Esophagus squamous epithelium (tissue), 5 donors: ENCODE results near the gene SNTB2. TPM values are rescaled to one million over a fixed set of nuclear protein-coding genes. Genes with fewer than 3 reads are reported as not detected.

Experiments used
- DNase-seq: peaks from one replicate; lab custom pipeline; 2025; lab: John Stamatoyannopoulos, UW
- H3K27ac ChIP-seq, 4 donors: fragments of 200-600 bp; sonication (generic); one replicate each; pipeline ENCODE4 v1.5.1; 2016 to 2019; ENCODE audit warnings: mild to moderate bottlenecking in 1 of 4
- H3K27me3 ChIP-seq, 4 donors: fragments of 200-600 bp; sonication (generic); 1 replicate in 3 of 4; 2 replicates in 1 of 4; pipeline versions ENCODE4 v1.5.1 to v1.6.0; 2017 to 2021; ENCODE audit warnings: antibody characterized with exemption in 1 of 4
- H3K36me3 ChIP-seq, 3 donors: fragments of 200-600 bp; sonication (generic); one replicate each; pipeline ENCODE4 v1.5.1; 2016 to 2019
- H3K4me1 ChIP-seq, 3 donors: fragments of 200-600 bp; sonication (generic); one replicate each; pipeline ENCODE4 v1.5.1; 2017 to 2019
- H3K4me3 ChIP-seq, 4 donors: fragments of 200-600 bp; sonication (generic); 1 replicate in 3 of 4; 2 replicates in 1 of 4; pipeline ENCODE4 v1.5.1; 2016 to 2019; ENCODE audit warnings: mild to moderate bottlenecking in 2 of 4, moderate library complexity in 1 of 4
- H3K9me3 ChIP-seq, 3 donors: fragments of 200-600 bp; sonication (generic); one replicate each; pipeline ENCODE4 v1.5.1; 2016 to 2019
- POLR2A ChIP-seq, 4 donors: fragments of 450-650 bp; IDR thresholded peaks; one replicate each; pipeline ENCODE4 v1.6.1; 2017; ENCODE audit warnings: antibody characterized with exemption in 4 of 4, mild to moderate bottlenecking in 4 of 4, moderate library complexity in 3 of 4
- WGBS, 2 donors: methylation state at CpG; one replicate each; pipeline ENCODE4 v1.1.5; 2018; 5-methylcytosine and 5-hydroxymethylcytosine counted together
- intact Hi-C: fragments of 100-400 bp; cut with DNase I; formaldehyde crosslinking; loops from one replicate; pipeline ENCODE4 v1.15.0; 2022
- total RNA-seq, 4 donors: library from RNA; depleted of rRNA; stranded (reverse); fragments of >200 nt; gene quantifications; one replicate each; pipeline ENCODE4 v1.1.0, GENCODE V29; 2016
- TF ChIP-seq, protein P1 (sequence below), 6 experiments: fragments of 450-650 bp in 4 of 6; fragments of 200-600 bp in 2 of 6; sonication (generic) in 2 of 6; IDR thresholded peaks; one replicate each; pipeline ENCODE4 v1.5.1; 2016 to 2019; ENCODE audit warnings: antibody characterized with exemption in 6 of 6, mild to moderate bottlenecking in 4 of 6, moderate library complexity in 4 of 6
- donor health status: DM: yes; HTN: yes; CAD: no.

The SNTB2 gene
- total RNA-seq, 4 donors from 2014 or later: 25.5 to 49.6 (median 25.9) TPM

- no peaks in the 10 kb centered on the region for H3K4me1 ChIP-seq
- no peak overlapping the region for H3K27ac ChIP-seq
- DNase-seq: no peak
- no peaks in the 10 kb centered on the region for H3K27me3 ChIP-seq
- H3K9me3 ChIP-seq: no peaks in the 10 kb centered on the region
- H3K36me3 ChIP-seq: peaks cover 6 to 100% (median 38%) of the 10 kb centered on the region in 3 donors
- intact Hi-C loops: no loop called here
- TF ChIP-seq, protein P1, sequence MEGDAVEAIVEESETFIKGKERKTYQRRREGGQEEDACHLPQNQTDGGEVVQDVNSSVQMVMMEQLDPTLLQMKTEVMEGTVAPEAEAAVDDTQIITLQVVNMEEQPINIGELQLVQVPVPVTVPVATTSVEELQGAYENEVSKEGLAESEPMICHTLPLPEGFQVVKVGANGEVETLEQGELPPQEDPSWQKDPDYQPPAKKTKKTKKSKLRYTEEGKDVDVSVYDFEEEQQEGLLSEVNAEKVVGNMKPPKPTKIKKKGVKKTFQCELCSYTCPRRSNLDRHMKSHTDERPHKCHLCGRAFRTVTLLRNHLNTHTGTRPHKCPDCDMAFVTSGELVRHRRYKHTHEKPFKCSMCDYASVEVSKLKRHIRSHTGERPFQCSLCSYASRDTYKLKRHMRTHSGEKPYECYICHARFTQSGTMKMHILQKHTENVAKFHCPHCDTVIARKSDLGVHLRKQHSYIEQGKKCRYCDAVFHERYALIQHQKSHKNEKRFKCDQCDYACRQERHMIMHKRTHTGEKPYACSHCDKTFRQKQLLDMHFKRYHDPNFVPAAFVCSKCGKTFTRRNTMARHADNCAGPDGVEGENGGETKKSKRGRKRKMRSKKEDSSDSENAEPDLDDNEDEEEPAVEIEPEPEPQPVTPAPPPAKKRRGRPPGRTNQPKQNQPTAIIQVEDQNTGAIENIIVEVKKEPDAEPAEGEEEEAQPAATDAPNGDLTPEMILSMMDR (IDR thresholded peaks at IDR 0.05): no peak
- TF ChIP-seq POLR2A (IDR thresholded peaks at IDR 0.05): no peak
- no peak overlapping the region for H3K4me3 ChIP-seq
- WGBS, 2 donors: 100% methylated on average over 1 of the region's 1 CpG
These were observed 26.8 kb upstream of the SNTB2 start for GRCh38 chr16:69160192-69160591.

DNA sequence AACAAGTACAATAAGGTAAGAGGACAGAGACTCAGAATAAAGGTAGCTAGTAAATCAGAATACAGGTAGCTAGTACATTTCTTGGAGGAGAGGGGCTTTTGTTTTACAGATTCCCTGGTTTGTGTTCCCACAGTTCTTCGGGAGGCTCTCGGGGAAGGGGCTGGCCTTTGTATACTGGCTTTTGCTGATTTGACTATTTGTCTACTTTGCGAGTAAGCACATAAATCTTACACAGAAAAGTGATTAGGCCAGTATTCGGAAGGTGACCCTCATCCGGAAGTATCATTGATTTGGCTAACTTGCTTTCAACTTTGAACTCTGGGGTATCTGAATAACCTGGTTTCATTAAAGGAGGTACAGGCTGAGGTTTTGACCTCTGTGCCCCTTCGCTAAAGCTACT lies 21.4 kb upstream of the SNTB2 start:
- 91% methylated on average over 6 of the region's 6 CpGs for WGBS, 2 donors
- Histone ChIP-seq H3K27me3 (no peaks in the 10 kb centered on the region), H3K4me3 (no peak overlapping the region), H3K27ac (no peak overlapping the region), H3K9me3 (no peaks in the 10 kb centered on the region), H3K36me3 (peaks cover 0 to 92% (median 22%) of the 10 kb centered on the region in 3 donors), H3K4me1 (peaks cover 0 to 10% (median 0%) of the 10 kb centered on the region in 3 donors)
- no peak for DNase-seq
- intact Hi-C loops: no loop called here
- TF ChIP-seq, protein P1 (IDR thresholded peaks at IDR 0.05): no peak
- no peak for TF ChIP-seq POLR2A (IDR thresholded peaks at IDR 0.05)

DNA sequence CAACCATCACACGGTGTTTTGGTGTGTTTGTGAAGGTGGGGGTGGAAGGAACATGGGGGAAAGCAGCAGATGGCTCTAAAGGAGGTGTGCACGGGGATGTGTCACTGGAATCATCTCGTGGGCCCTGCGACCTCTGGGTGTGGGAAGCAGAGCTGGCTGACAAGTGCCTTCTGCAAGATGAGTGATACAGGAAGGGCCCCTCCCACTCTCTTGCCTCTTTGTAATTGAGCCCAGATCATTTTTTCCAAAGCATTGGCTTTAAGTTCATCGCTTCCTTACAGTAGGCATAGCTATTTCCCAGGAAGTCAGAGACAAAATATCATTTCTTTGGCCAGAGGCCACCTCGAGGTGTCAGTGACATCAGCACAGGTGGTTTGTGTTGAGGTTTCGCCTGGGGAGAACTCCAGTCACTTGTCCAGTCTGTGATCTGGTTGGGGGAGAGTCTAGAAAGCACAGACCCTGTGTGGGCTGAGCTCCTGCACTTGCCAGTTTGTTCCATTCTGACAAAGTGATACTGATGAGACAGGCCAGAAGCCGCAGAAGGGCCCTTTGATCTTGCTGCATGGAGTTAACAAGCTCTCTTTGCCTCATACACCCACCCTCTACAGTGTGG lies 20.6 kb upstream of the SNTB2 start:
- no peak overlapping the region for H3K4me3 ChIP-seq
- H3K4me1 ChIP-seq: peaks cover 0 to 17% (median 0%) of the 10 kb centered on the region in 3 donors
- no peaks in the 10 kb centered on the region for H3K27me3 ChIP-seq
- peak overlapping the region in 1 of 4 donors; percentile 11 for H3K27ac ChIP-seq
- no peak for TF ChIP-seq POLR2A (IDR thresholded peaks at IDR 0.05)
- TF ChIP-seq, protein P1 (IDR thresholded peaks at IDR 0.05): no peak
- 51 to 59% methylated on average over 6 to 8 of the region's 8 CpGs for WGBS, 2 donors
- peaks cover 0 to 84% (median 20%) of the 10 kb centered on the region in 3 donors for H3K36me3 ChIP-seq
- intact Hi-C loops: no loop called here
- DNase-seq: no peak
- no peaks in the 10 kb centered on the region for H3K9me3 ChIP-seq

DNA sequence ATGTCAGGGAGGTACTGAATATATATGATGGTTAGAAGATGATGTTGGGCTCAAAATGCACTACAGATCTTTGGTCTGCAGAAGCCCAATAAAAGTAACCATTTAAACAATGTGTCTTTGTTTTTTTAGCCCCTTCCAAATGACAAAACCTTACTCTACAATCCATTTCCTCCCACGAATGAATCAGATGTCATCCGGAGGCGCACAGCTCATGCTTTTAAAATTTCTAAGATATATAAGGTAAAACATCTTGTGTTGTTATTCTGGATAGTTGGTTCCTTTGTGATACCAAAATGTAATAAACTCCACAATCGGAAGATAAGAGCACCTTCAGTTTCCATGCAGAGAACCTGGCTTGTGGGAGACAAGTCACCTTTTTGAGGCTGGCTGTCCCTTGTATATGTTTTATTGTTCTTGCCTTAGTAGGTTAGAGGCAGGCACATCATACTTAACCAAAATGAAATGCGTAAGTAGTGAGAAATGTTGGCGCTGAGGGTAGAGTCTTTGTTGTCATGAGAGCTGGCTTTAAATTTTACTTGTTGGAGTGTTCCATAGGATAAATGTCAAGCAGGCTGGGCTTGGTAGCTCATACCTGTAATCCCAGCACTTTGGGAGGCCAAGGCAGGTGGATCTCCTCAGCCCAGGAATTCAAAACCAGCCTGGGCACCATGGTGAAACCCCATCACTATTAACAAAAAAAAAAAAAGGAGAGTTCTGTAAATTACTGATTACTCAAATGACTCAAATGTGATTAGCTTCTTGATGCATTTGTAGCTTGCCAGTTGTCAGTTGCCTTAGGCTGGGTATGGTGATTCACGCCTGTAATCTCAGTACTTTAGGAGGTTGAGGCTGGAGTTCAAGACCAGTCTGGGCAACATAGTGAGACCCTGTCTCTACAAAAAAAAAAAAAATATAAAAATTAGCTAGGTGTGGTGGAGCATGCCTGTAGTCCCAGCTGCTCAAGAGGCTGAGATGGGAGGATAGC lies 19.7 kb upstream of the SNTB2 start:
- Histone ChIP-seq H3K9me3 (no peaks in the 10 kb centered on the region), H3K36me3 (peaks cover 0 to 75% (median 11%) of the 10 kb centered on the region in 3 donors)
- intact Hi-C loops: no loop called here

More for the DNA sequence above, 19.7 kb upstream of the SNTB2 start:
- WGBS, 2 donors: 71 to 72% methylated on average over 7 of the region's 7 CpGs
- Histone ChIP-seq H3K4me1 (peaks cover 0 to 26% (median 3%) of the 10 kb centered on the region in 3 donors), H3K4me3 (no peak overlapping the region), H3K27me3 (no peaks in the 10 kb centered on the region), H3K27ac (no peak overlapping the region)
- no peak for DNase-seq
- no peak for TF ChIP-seq POLR2A (IDR thresholded peaks at IDR 0.05)
- TF ChIP-seq, protein P1 (IDR thresholded peaks at IDR 0.05): no peak
